HG03159 (cell line): ENCODE results near the gene ITPK1.
"Not testable (repeated sequence)": the region's sequence is repeated elsewhere in the genome, so short reads cannot be mapped to it uniquely, and the experiment has no call there.

ENCODE experiments used
- ATAC-seq: cut with Tn5 transposase; IDR thresholded peaks from one replicate; pipeline ENCODE4 v1.9.1; 2021; ENCODE audit warnings: mild to moderate bottlenecking, moderate library complexity; ENCODE audit not compliant: unreplicated experiment

ITPK1 gene

GRCh38 chr14:93105856-93106255 is 9.9 kb downstream of the ITPK1 start:
- ATAC-seq: not testable (repeated sequence)

DNA sequence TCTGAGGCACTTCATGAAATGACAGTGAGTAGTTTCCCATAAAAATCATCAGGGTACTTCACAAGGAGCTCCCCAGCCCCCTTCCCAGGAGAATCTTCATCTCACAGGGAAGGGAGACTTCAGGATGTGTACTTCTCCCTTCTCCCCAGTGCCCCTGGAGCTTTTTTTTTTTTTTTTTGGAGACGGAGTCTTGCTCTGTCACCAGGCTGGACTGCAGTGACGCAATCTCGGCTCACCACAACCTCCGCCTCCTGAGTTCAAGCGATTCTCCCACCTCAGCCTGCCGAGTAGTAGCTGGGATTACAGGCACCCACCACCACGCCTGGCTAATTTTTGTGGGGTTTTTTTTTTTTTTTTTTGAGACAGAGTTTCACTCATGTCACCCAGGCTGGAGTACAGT is 10.4 kb downstream of the ITPK1 start:
- no peak for ATAC-seq

GRCh38 chr14:93104961-93105360 is 10.8 kb downstream of the ITPK1 start:
- ATAC-seq: no peak

DNA sequence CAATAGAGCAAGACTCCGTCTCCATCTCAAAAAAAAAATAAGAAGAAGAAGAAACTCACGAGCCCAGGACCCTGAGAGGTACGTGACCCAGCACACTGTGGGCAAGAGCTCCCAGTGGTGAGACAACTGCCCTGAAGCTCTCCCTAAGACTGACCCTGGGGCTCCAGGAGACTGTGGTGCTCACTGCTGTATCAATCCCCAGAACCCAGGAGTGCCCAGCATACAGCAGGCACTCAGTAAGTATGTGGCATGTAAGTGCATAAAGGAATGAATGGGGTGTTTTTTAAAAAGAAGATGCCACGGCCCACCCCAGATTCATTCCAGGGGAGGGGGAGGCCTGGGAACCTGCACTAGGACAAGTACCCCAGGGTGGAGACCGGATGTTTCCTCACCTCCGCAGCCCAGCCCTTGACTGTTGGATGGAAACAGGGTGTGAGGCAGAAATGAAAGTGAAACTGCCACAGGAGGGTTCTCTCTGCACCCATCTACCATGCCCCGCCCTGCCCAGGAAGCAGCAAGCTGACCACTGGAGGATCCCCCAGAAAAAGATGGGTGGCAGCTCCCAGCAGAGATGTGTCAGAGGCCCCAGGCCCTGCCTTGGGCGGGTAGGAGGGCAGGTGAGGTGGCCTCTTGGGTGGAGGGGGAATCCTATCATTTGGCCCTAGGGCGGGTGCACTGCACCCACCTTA is 12.2 kb downstream of the ITPK1 start:
- peak; percentile 91 for ATAC-seq

- ATAC-seq: no peak
Measured at GRCh38 chr14:93102141-93102540, 13.6 kb downstream of the ITPK1 start.

DNA sequence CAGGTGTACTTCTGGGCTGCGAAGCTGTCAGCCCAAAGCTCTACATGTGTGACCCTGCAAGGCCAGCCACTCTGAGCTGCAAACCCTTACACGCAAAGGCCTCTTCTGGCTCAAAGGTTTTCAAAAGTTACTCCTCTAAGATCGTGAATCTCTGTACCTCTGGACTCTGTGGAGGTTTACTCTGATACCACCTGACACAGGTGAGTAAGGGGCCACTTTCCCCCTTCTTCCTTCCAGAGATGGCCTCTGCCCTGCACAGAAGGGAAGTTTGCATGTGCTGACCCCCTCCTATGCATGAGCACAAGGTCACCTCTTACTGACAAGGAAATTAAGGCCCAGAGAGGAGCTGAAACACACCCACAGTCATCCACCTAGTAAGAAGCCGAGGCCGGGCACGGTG is 14.5 kb downstream of the ITPK1 start:
- ATAC-seq: no peak

GRCh38 chr14:93100570-93100969 is 15.2 kb downstream of the ITPK1 start:
- ATAC-seq: no peak

- no peak for ATAC-seq
Measured at GRCh38 chr14:93100100-93100499, 15.6 kb downstream of the ITPK1 start.

DNA sequence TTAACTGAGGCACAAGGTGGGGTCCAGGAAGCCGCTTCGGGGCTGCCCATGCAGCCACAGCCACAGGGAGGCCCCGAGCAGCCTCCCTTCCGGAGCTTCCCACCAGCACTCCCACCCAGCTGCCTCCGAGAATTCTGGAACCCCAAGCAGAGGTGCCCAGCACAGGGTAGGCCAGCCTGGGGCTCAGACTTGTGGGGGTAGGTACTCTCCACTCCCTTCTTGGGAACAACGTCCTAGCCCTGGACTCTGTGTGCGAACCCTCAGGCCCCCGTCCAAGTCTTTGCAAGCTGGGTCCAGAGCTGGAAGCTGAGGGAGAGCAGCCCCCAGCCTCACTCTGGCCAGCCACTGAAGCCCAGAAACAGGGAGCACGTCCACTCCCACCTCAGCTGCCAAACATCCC is 16.1 kb downstream of the ITPK1 start:
- no peak for ATAC-seq

DNA sequence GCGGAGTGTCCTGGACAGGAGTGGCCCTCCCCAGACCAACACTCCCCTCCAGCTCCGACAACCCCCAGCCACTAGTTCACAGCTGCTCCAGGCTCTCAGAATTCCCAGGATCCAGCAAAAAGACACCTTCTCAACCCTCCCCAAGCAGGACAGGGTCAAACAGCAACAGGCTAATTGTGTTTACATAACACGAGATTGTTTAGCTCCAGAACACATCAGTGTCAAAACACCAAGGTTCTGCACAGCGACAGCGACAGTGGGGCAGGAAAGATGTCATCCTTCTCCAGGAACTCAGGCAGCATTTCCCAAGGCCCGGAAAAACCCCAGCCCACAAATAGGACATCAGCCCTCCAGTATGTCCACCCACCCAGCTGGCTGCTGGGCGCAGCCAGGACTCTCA is 16.5 kb downstream of the ITPK1 start:
- ATAC-seq: no peak

DNA sequence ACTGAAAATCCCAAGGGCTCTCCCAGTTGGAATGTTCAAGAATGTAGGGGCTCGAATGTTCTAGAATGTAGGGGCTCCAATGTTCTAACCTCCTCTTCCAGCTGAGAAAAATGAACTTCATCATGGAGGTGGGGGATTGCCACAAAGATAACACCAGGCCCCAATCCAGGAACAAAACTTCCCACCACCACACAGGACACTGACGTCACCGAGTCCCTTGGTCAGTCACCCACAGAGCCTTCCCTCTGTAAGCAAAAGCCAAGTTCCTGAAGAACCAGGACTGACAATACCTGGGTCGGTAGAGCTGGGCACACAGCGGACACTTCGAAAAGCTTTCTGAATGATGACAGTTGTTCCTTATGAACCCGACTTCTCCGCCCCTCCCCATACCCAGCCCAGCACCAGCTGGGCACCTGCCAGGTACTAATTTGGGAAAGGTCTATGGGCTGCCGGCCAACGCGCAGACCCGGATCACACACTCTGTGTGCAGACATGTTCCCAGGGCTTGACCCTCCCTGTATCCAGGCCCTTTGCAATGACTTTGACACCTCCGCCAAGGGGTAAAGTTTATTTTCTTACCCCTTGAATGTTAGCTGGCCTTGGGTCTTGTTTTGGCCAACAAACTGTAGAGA is 18.9 kb downstream of the ITPK1 start:
- ATAC-seq: no peak

DNA sequence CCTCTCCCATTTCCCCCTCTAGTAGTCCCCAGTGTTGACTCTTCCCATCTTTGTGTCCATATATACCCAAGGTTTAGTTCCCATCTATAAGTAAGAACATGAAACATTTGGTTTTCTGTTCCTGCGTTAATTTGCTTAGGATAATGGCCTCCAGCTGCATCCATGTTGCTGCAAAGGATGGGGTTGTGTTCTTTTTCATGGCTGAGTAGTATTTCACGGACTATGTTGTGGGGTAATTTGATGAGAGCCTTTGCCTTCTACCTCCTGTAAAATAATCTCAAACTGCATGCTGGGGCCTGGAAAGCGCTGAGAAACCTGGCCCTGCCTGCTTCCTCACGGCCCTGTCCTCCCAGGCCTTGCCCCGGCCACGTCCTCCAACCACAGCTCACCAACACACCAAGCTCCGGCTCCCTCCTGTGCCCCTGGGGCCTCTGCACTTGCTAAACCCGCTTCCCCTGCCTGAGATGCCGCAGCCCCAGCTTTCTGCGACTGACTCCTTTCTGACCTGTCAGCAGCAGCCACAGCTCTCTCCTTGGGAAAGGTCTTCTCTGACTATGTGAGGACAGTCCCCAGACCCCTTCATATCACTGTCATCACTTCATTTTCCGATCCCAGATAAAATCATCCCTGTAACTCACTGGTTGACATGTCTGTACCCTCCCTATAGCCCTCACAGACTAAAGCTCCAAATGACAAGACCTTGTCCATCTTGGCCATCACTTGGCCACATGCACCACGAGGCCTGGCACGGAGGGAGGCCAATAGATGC is 19.8 kb downstream of the ITPK1 start:
- ATAC-seq: no peak

DNA sequence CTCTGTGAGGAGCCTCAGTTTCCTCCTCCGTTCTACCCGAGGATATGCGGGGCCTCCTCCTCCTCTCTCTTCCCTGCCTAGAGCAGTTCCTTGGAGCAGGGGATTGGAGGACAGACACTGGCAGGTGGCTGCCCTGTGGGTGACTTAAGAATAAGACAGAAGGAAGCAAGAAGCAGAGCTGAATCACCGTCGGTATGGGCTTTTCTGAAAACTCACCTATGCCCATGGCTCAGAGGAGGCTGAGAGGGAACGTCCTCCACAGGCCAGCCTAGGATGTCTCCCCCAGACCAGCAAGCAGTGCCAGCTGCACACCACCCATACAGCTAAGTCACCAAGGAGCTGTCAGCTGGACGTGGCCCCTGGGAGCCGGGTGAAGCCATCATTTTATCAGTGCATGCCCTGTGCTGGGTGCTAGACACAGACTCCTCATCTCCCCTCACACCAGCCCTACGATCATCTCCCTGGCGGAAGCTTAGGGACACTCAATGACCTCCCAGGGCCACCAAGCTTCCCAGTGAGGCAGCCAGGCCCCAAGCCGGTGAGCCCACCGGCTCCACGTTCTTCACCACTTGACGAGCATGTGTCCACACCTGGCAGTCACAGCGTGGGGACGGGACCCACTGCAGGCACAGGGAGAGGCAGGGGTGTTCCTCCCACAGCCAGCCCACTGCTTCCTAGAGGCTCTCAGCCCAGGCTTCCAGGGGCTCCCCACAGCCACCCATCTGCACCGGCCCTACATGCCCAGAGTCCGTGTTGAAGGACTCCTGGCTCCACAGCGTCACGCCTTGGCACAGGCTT is 21.4 kb downstream of the ITPK1 start:
- ATAC-seq: no peak

GRCh38 chr14:93092606-93093556 is 22.8 kb downstream of the ITPK1 start:
- ATAC-seq: no peak

DNA sequence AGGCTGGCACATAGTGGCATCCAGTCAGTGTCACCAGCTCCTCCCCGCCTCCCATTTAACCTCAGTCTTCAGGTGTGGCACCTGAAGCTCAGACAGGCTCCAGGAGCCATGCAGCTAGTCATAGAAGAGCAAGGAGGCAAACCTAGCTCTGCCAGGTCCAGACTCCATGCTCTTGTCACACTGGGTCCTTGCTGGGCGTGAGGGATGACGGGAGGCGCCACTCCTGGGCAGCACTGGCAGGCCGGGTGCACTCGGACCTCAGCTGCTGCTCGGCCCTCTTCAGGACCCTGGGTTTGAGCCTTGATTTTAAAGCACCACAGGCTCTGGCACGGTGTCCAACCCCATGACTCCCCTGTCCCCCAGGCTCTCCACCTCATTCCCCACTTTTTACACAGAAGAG is 24.1 kb downstream of the ITPK1 start:
- no peak for ATAC-seq

GRCh38 chr14:93090826-93091555 is 24.7 kb downstream of the ITPK1 start:
- no peak for ATAC-seq

GRCh38 chr14:93089521-93090269 is 26.0 kb downstream of the ITPK1 start:
- ATAC-seq: no peak

- no peak for ATAC-seq
Measured at GRCh38 chr14:93086441-93087055, 29.2 kb downstream of the ITPK1 start.
